ENCODE measurements around the gene TVP23A. TPM values are rescaled to one million over a fixed set of nuclear protein-coding genes. Genes with fewer than 3 reads are reported as not detected.

TVP23A gene
- total and polyA plus RNA-seq, 12 donors, result 0.17 to 9.8 (median 0.68) TPM; not detected in 1

GRCh38 chr16:10752843-10753523 lies 65.6 kb downstream of the TVP23A start:
- intact Hi-C loops (cut with DNase I), result no loop called here
- peaks cover 0 to 43% of the 10 kb centered on the region in 2 donors for H3K36me3 ChIP-seq (replicated peaks in 1 of 2)
- no peaks in the 10 kb centered on the region for H3K9me3 ChIP-seq (replicated peaks in 1 of 3)
- TF ChIP-seq POLR2A (IDR thresholded peaks at IDR 0.05), result no peak
- no peak for TF ChIP-seq CTCF (IDR thresholded peaks at IDR 0.05)
- WGBS, 4 donors, result 84 to 87% (median 86%) methylated on average over 10 of the region's 10 CpGs
- peak overlapping the region in 2 of 5 donors; percentile 21 to 70 for H3K27ac ChIP-seq
- no peak overlapping the region for H3K4me3 ChIP-seq
- H3K4me1 ChIP-seq (replicated peaks in 1 of 2), result peaks cover 10 to 25% of the 10 kb centered on the region in 2 donors
- H3K27me3 ChIP-seq, result no peaks in the 10 kb centered on the region
- peak; percentile 54 to 87 (median 61) for DNase-seq

- Histone ChIP-seq H3K36me3 (replicated peaks in 1 of 2) (peaks cover 0 to 36% of the 10 kb centered on the region in 2 donors), H3K4me3 (no peak overlapping the region), H3K9me3 (replicated peaks in 1 of 3) (no peaks in the 10 kb centered on the region), H3K27ac (peak overlapping the region in 2 of 5 donors; percentile 88 to 91), H3K4me1 (replicated peaks in 1 of 2) (peaks cover 10 to 25% of the 10 kb centered on the region in 2 donors), H3K27me3 (no peaks in the 10 kb centered on the region)
- intact Hi-C loops (cut with DNase I), result no loop called here
- peak in 2 of 7 donors; percentile 42 to 51 for DNase-seq
- WGBS, 4 donors, result 68 to 81% (median 74%) methylated on average over 13 of the region's 13 CpGs
- TF ChIP-seq CTCF (IDR thresholded peaks at IDR 0.05) (no peak), POLR2A (IDR thresholded peaks at IDR 0.05) (no peak)
Measured at GRCh38 chr16:10751291-10751697, 67.3 kb downstream of the TVP23A start.

GRCh38 chr16:10750793-10751192 lies 67.8 kb downstream of the TVP23A start:
- no peak overlapping the region for H3K4me3 ChIP-seq
- no peak for DNase-seq
- peaks cover 0 to 31% of the 10 kb centered on the region in 2 donors for H3K36me3 ChIP-seq (replicated peaks in 1 of 2)
- intact Hi-C loops (cut with DNase I), result no loop called here
- peak overlapping the region in 2 of 5 donors; percentile 88 to 91 for H3K27ac ChIP-seq
- H3K4me1 ChIP-seq (replicated peaks in 1 of 2), result peaks cover 10 to 28% of the 10 kb centered on the region in 2 donors
- H3K27me3 ChIP-seq, result no peaks in the 10 kb centered on the region
- WGBS, 4 donors, result 78 to 86% (median 83%) methylated on average over 6 to 11 of the region's 11 CpGs
- no peaks in the 10 kb centered on the region for H3K9me3 ChIP-seq (replicated peaks in 1 of 3)
- TF ChIP-seq POLR2A (IDR thresholded peaks at IDR 0.05) (no peak), CTCF (IDR thresholded peaks at IDR 0.05) (no peak)

- no peak overlapping the region for H3K4me3 ChIP-seq
- H3K9me3 ChIP-seq (replicated peaks in 1 of 3), result no peaks in the 10 kb centered on the region
- peak in 1 of 7 donors; percentile 8 for DNase-seq
- intact Hi-C loops (cut with DNase I), result loop anchor here (5.0 kb wide), 2 partner anchors 86 to 171 kb away; no protein-coding TSS in a partner anchor
- no peaks in the 10 kb centered on the region for H3K27me3 ChIP-seq
- whole genome bisulfite sequencing, 4 donors, result 60 to 78% (median 67%) methylated on average over 2 of the region's 2 CpGs
- H3K36me3 ChIP-seq (replicated peaks in 1 of 2), result peaks cover 0 to 17% of the 10 kb centered on the region in 2 donors
- H3K4me1 ChIP-seq (replicated peaks in 1 of 2), result peaks cover 21 to 48% of the 10 kb centered on the region in 2 donors
- TF ChIP-seq CTCF (IDR thresholded peaks at IDR 0.05) (no peak), POLR2A (IDR thresholded peaks at IDR 0.05) (no peak)
- peak overlapping the region in 1 of 5 donors; percentile 22 for H3K27ac ChIP-seq
Measured at GRCh38 chr16:10745841-10746240, 72.8 kb downstream of the TVP23A start.
